NCI-H69 (cell line): Measurements from ENCODE around the gene PCBD2.
"Not testable (repeated sequence)": the region's sequence is repeated elsewhere in the genome, so short reads cannot be mapped to it uniquely, and the experiment has no call there.

ENCODE experiments used
- DNase-seq: peaks from one replicate; lab custom pipeline; 2025; lab: John Stamatoyannopoulos, UW

The PCBD2 gene

DNA sequence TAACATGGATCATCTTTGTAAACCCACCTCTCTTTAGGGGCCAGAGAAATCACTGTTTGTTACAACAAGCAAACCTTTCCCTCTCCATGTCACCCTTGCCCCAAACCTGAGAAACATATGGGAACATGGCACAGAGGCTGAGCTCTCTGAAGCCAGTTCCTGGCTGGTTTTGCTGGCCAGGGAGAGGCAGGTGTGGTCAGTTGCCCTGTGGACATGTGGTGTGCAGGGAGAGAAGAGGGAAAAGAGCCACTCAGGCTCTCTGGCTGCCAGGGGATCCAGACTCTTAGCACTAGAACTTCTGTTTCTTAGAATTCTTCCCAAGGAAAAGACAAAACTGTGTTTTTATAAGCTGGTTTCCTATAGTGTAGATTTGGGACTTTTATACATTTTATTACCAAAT, 58.2 kb downstream of the PCBD2 start:
- DNase-seq = no peak

DNA sequence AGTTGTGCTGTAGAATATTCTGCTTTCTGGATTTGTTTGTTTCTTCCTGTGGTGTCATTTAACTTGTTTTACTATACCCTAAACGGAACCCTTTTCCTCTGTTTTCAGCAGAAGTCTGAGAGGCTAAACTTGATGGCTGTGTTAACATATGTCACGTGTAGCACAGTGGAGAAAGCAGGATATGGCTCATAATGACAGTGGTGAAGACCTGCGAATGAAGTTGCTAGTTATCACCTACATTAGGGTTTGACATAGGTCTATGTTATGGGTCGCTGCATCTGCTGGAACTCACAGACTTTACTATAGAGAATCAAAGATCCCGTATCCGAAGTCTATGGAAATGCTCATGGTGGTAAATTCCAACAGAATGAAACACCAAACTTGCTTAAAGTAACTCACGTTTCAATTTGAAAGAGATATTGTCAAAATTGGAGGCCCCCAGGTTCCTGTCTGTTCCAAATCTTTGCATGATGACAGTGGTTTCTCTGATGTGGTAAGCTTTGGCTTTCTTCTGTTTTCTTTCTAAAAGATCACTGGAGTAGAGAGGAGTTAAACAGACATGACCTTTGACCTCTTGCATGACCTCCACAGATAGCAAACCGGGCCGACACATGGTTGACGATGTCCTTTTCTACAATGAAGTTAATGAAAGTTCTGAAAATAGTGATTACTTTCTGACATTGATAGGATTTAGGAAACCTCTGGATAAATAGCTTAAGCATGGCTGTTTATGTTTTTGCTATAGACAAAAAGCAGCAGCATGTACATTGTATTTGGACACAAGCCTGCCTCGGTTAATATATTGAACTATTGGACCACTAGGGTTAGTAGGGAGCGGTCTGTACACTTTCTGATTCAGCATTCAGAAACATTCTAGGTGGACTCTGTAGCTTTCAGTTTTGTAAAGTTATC, 59.7 kb downstream of the PCBD2 start:
- DNase-seq = no peak

DNA sequence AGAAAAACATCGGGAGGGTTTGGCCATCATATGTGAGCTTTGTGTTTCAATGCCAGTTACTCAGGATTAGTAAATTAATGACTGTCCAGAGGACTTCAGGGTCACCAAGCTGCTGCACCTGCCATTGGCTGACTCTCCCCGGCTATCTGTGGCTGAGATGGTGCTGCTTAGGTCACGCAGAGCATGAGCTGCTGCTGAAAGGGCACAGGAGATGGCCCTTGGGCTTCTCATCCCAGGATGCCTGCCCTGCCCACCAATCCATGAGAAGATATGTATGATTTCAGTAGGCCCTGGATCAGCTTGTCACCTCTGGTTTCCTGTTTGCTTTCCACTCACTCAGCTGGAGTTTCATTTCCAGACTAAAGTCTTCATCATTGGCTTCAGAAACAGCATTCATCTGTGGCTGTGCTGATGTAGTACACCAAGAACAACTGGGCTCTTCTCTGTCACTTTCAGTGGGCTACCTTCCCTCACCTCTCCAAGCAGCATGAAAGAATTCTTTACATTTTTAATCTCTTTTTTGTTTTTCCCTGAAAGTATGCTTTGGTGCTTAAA, 60.4 kb downstream of the PCBD2 start:
- no peak for DNase-seq

DNA sequence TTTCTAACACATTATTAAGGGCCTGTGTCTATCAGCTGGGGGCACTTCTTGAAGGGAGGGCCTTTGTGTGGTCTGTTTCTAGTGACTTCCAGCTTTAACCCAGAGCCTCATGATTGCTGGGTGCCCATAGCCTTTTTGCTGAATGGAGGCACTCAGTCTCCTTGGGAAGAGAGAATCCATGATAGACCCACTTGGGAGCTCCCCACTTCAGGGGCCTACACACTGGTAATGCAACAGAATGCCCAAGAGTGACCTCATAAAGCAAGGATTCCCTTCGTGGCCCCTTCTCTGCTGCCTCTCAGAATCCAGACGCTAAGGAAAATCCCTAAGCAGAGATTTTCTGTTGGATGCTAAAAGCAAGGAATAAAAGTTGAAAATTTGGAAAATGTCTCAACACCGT, 62.7 kb downstream of the PCBD2 start, which contains the start of gene CATSPER3:
Gene CATSPER3, plus strand, starts transcription at position 301 of the 400 bp plus-strand sequence. Its CDS starts 85 bp downstream, at position 386.
- DNase-seq = no peak

DNA sequence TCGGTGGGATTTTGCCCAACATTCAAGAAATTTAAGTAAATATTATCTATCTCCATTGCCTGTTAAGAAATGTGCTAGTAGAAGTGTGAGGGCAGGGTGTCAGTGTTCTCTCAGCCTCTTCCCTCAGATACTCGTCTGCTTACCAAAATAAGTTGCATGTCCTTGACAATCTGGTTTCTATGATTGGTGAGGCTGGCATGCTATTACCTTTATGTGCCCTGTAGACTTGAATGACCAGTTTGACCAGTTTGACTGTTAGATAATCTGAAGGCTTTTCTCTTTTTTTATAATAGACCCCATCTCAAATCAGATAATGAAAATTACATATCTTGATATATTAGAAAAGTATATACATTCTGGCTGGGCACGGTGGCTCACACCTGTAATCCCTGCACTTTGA, 63.1 kb downstream of the PCBD2 start:
- DNase-seq = no peak

DNA sequence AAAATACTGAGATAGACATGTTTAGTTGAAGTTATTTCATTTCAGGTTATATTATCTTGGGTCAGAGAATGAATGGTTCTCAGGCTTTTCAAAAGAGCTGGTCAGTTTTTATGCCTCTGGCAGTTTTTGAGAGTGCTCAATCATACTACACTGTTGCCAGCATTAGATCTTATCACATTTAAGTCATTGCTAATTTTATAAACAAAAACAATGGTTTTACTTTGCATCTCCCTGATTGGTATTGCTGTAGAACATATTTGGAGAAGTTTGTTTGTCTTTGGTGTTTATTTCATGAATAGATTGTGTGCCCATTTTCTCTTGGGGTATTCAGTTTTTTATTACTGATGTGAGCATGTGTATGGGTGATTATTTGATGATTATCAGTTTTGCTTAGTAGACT, 64.2 kb downstream of the PCBD2 start:
- DNase-seq = no peak

DNA sequence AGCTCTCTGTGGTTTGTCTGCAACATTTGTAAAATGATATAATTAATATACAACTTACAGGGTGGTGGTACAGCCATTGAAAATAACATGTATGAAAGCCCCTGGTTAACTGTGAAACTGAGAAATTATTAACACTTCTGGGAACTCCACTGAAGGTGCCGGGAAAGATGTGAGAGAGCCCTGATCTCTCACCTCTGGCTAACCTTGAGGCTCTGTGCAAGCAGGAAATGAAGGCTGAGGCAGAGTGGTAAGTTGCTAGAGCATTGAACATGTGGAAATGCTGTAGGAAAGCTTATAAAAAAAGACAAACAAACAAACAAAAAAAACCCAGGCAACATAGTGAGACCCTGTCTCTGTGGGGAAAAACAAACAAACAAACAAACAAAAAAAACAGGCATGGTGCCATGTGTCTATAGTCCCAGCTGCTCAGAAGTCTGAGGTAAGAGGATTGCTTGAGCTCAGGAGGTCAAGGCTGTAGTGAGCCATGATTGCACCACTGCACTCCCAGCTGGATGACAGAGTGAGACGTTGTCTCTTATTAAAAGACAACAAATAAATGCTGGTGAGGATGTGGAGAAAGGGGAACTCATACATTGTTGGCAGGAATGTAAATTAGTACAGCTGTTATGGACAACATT, 70.3 kb downstream of the PCBD2 start:
- DNase-seq = no peak

DNA sequence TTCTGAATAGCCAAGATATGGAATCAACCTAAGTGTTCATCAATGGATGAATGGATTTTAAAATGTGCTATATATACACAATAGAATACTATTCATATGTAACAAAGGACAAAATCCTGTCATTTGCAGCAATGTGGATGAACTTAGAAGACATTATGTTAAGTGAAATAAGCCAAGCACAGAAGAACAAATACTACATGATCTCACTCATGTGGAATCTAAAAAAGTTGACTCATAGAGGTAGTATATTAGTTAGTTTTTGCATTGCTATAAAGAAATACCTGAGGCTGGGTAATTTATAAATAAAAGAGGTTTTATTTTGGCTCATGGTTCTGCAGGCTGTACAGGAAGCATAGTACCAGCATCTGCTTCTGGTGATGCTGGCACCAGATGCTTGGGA, 70.9 kb downstream of the PCBD2 start:
- no peak for DNase-seq

DNA sequence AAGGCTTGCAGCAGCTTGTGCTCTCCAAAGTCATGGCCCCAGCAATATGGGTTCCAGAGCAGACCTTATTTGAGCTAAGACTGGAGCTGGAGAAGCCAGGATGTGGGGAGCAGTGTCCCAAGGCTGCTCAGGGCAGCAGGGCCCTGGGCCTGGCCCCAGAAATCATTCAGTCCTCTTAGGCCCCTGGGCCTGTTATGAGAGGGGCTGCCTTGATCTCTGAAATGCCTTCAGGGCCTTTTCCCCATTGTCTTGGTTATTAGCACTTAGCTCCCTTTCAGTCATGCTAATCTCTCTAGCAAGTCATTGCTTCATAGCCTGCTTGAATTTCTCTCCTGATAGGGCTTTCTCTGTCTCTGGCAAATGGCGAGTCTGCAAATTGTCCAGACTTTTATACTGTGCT, 71.9 kb downstream of the PCBD2 start:
- no peak for DNase-seq

DNA sequence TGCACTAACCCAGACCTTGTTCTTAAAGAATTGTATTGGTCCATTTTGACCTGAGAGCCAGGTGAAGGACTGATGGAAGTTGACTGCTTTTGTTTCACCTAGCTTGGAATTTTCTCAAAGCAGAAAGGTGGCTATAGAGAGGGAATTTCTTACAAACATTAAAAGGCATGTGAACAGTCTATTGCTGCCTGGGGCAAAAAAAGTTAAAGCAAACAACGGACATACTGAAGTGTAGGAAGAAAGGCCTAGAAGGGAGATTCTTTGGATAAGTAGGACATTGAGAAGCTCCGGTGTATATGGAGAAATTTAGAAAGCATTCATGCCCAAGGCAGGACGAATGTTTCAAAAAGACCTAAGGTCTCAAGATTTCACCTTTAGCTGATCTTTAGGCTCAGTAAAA, 74.5 kb downstream of the PCBD2 start:
- no peak for DNase-seq

DNA sequence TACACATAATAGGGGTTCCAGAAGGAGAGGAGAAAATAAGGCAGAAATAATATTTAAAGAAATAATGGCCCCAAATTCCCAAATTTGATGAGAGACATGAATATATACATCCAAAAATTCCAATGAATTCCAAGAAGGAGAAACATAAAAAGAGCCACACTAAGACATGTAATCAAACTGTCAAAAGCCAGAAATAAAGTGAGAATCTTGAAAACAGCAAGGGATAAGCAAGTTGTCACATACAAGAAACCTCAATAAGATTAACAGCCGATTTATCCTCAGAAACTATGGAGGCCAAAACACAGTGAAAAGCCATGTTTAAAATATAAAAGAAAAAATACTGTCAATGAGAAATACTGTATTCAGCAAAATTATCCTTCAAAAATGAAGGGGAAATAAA, 77.3 kb downstream of the PCBD2 start:
- DNase-seq = no peak

DNA sequence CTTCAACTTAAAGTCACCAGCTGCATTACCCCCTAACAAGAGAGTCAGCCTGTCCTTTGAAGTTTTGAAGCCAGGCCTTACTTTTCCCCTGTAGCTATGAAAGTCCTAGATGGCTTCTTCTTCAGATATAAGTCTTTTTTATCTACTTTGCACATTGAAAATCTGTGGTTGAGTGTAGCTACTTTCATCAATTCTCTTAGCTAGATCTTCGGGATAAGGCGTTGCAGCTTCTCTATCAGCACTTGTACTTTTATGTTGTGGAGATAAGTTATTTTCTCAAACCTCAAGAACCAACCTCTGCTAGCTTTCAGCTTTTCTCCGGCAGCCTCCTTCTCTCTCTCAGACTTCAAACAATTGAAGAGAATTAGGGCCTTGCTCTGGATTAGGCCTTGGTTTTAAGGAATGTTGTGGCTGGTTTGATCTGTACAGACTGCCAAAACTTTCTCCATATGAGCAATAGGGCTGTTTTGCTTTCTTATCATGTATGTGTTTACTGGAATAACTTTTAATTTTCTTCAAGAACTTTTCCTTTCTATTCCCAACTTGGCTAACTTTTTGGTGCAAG, 84.4 kb downstream of the PCBD2 start:
- no peak for DNase-seq

DNA sequence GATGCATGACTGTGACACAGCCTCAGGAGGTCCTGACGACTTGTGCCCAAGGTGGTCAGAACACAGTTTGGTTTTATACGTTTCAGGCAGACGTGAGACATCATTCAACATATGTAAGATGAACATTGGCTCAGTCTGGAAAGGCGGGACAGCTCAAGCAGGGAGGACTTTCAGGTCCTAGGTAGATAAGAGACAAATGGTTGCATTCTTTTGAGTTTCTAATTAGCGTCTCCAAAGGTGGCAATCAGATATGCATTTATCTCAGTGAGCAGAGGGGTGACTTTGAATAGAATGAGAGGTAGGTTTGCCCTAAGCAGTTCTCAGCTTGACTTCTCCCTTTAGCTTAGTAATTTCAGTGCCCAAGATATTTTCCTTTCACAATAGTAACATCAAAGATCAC, 85.3 kb downstream of the PCBD2 start:
- not testable (repeated sequence) for DNase-seq

DNA sequence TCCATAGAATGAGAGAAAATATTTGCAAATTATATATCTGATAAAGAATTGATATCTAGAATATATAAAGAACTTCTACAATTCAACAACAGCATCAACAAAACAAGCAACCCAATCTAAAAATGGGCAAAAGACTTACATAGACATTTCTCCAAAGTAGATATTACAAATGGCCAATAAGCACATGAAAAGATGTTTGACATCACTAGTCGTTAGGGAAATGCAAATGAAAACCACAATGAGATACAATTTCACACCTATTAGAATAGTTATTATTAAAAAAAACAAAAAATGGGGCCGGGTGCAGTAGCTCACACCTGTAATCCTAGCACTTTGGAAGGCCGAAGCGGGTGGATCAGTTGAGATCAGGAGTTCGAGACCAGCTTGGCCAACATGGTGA, 87.2 kb downstream of the PCBD2 start:
- DNase-seq = no peak

DNA sequence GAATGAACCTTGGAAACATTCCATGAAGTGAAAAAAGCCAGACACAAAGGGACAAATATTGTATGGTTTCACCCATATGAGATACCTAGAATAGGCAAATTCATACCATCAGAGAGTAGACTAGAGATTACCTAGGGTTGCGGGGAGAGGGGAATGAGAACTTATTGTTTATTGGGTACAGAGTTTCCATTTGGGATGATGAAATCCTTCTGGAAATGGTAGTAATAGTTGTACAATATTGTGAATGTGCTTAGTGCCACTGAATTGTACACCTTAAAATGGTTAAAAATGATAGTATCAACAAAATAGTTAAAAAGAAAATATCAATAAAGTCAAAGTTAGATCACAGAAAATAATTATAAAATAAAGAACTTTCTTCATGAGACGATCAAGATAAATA, 88.2 kb downstream of the PCBD2 start:
- DNase-seq = no peak

DNA sequence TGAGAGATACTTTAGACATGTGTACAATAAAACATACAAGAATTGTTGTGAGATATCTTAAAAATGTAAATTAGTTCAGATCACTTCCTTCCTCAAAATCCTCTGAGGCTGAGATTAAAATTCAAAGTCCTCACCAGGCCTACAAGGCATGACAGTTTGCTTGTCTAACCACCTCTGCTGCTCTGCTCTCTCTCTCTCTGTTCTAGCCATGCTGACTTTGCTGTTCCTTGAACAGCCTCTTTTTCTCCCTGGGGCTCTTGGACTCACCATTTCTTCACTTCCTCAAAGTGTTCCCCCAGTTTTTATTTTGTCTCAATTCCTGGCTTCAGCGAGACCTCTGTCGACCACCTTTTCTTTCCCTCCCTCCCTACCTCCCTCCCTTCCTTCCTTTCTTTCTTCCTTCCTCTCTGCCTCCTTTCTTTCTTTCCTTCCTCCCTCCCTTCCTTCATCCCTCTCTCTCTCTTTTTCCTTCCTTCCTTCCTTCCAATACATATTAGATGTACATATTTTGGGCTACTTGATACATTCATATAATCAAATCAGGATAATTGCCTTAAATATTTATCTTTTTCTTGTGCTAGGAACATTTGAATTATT, 89.7 kb downstream of the PCBD2 start:
- DNase-seq = no peak

DNA sequence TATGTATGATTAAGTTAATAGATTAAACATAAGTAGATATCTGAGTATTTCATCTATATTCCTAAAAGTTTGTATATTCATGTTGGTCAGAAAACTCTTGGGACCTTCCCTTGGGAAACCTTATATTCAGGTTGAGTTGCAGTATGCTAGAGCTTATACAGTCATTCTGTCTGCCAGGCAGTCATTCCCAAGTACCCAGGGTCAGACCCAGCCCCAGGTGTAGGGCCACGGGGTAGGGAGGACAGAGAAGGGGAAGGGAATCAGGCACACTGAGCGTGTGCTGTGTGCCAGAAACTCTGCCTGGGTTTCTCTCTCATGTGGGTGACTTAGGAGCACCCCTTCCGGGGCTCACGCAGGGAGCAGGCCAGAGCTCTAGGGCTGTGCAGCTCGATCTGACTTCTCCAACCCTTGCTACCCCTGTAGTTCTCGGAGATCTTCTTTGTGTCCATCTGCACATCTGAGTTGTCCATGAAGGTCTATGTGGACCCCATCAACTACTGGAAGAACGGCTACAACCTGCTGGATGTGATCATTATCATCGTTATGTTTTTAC, 91.0 kb downstream of the PCBD2 start:
- no peak for DNase-seq

DNA sequence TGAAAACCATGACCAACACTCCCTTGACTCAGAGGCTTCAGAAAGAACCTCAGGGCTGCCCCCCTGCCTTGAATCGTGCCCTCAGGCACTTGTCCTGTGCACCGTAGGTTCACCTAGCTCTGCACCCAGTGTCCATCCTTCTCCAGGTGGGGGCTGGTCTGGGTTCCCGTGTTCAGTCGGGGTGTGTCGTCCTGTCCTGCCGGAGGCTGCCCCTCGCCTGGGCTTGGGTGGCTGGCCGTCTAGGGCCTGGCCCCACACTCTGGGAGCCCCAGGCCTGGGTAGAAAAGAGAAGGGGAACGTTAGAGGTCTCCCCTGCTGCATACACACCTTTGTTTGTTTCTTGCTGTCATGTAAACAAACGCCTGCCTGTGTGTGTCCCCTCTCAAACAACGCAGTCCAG, 92.1 kb downstream of the PCBD2 start:
- no peak for DNase-seq

DNA sequence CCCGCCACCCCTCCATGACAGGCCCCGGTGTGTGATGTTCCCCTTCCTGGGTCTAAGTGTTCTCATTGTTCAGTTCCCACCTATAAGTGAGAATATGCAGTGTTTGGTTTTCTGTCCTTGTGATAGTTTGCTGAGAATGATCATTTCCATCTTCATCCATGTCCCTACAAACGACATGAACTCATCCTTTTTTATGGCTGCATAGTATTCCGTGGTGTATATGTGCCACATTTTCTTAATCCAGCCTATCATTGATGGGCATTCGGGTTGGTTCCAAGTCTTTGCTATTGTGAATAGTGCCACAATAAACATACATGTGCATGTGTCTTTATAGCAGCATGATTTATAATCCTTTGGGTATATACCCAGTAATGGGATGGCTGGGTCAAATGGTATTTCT, 93.1 kb downstream of the PCBD2 start:
- DNase-seq = not testable (repeated sequence)

DNA sequence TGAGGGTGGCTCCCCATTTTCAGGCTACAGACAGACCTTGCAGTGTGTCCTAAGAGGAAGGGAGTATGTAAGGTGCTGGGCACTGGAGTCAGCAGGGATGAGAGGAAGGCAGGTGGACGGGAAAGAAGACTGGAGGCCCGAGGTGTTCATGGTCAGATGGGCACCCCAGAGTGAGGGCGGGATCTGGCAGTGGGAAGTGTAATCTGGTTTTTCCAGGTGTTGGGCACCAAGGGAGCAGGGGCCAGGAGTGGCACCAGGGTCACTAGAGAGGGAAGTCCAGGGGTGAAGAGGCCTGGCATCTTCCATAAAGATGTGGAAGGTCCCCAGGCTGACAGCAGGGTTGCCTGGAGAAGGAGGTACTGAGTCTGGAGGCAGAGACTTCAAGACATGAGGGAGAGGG, 99.4 kb downstream of the PCBD2 start:
- no peak for DNase-seq

DNA sequence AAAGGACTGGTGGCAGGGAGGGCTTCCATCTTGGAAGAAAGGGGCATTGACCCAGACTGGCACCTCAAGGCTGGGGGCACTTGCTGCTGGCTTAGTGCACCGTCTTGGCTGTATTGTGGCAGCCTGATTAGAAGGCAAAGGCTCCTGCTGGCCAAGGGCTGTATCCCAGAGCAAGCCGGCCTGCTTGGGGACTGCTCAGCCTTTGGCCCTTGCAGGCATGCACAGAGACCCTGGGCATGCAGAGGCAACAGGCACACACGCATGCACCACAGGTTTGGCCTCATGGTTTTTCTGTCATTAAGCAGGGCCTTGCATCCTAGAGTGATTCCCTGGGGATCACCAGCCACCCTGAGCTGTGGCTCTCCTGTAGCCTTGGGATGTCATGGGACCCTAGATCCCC, 100.1 kb downstream of the PCBD2 start:
- no peak for DNase-seq

DNA sequence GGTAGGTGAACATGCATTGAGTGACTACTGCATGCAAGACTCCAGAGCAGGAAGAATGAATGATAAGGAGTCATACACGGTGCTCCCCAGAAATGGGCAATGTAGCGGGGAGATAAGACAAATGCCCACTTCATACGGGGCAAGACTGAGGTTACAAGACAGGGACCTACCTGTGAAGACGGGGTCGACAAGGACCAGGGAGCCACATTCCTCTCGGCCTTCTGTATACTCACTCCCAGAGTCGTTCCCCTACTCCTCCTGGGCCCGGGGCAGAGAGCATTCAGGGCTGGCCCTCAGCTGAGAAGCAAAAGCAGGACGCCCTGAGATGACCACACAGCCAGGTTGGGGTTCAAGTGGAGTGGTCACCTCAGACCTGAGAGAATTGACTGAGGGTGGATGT, 102.4 kb downstream of the PCBD2 start:
- DNase-seq = no peak
